Sigmoid colon (tissue), 4 donors: Measurements from ENCODE around the gene RNF224.

Source experiments
- POLR2A ChIP-seq, 2 donors: fragments of 450-650 bp; IDR thresholded peaks; one replicate each; pipeline ENCODE4 v1.6.1; 2016; ENCODE audit warnings: antibody characterized with exemption in 2 of 2, mild to moderate bottlenecking in 2 of 2, moderate library complexity in 2 of 2
- POLR2AphosphoS5 ChIP-seq, 4 donors: sonication (generic); formaldehyde crosslinking; IDR thresholded peaks; one replicate each; pipeline ENCODE4 v1.6.1; 2017; ENCODE audit warnings: antibody characterized with exemption in 4 of 4

GRCh38 chr9:137227853-137228505, 677 bp downstream of the RNF224 start:
- TF ChIP-seq POLR2A (IDR thresholded peaks at IDR 0.05) (no peak), POLR2AphosphoS5 (IDR thresholded peaks at IDR 0.05) (no peak)
